IPS DF 6.9 (cell line): ENCODE measurements around the gene ELFN2.

ENCODE experiments used
- DNase-seq: peaks from one replicate; pipeline ENCODE4 v3.0.0-alpha.2; 2013; ENCODE audit warnings: low read depth, low spot score
- H3K27ac ChIP-seq: one replicate; pipeline ENCODE4 v1.5.1; 2013; ENCODE audit warnings: low read length, control low read depth
- H3K27me3 ChIP-seq: 2 replicates; pipeline ENCODE4 v1.6.1; 2013; ENCODE audit warnings: mild to moderate bottlenecking, low read length; ENCODE audit not compliant: control insufficient read depth, insufficient read depth
- H3K36me3 ChIP-seq: 2 replicates; pipeline ENCODE4 v1.6.1; 2013; ENCODE audit warnings: low read length; ENCODE audit not compliant: control insufficient read depth, insufficient read depth
- H3K4me1 ChIP-seq: 2 replicates; pipeline ENCODE4 v1.6.1; 2013; ENCODE audit warnings: low read length; ENCODE audit not compliant: control insufficient read depth, insufficient read depth
- H3K4me3 ChIP-seq: 2 replicates; pipeline ENCODE4 v1.5.1; 2013; ENCODE audit warnings: mild to moderate bottlenecking, low read length
- H3K9me3 ChIP-seq: 2 replicates; pipeline ENCODE4 v1.6.1; 2013; ENCODE audit warnings: low read length, inconsistent platforms; ENCODE audit not compliant: control insufficient read depth, insufficient read depth
- WGBS: extraction: QIAGEN DNeasy Blood & Tissue Kit; methylation state at CpG from one replicate; pipeline ENCODE4 v1.1.7; 2013; ENCODE audit warnings: mixed read lengths, missing lambda C conversion rate; ENCODE audit not compliant: insufficient read length, insufficient coverage; 5-methylcytosine and 5-hydroxymethylcytosine counted together

Gene ELFN2

DNA sequence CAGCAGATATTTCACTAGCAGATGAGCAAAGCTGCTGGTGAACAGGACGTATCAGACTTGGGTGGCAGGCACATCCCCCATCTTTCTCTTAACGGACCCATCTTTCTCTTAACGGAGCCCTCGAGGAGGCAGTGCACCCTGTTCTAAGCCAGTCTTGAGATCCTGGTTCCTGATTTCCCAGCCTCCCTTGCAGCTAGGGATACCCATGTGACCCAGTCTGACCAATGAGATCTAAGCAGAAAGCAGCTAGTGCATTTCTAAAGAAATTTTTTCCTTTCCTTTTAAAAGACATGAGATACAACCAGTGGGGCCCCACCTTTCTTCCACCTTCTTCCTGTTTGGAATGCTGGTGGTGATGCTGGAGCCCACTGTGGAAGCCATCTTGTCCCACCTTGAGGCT lies 13.6 kb upstream of the ELFN2 start:
- WGBS = no CpG with 5 or more reads among the region's 4 CpGs
- no peaks in the 10 kb centered on the region for H3K9me3 ChIP-seq
- H3K4me3 ChIP-seq = no peak overlapping the region
- no peak for DNase-seq
- no peaks in the 10 kb centered on the region for H3K4me1 ChIP-seq
- no peak overlapping the region for H3K27ac ChIP-seq
- no peaks in the 10 kb centered on the region for H3K27me3 ChIP-seq
- H3K36me3 ChIP-seq = no peaks in the 10 kb centered on the region

DNA sequence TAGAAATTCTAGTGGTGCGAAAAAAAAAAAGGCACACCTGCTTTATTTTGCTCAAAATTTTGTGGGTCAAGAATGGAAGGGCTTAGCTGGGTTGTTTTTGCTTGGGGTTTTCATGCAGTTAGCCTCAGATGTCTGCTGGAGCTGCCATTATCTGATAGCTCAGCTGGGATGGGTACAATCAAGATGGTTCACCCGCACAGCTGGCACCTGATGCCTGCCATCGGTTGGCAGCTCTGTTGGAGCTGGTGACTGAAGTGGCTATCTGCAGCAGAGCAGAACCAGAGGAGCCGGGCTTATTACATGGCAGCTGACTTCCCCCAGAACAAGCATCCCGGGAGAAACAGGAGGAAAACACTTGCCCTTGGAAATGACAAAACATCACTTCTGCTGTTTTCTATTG lies 12.1 kb upstream of the ELFN2 start:
- Histone ChIP-seq H3K4me3 (no peak overlapping the region), H3K4me1 (no peaks in the 10 kb centered on the region), H3K27ac (no peak overlapping the region), H3K27me3 (no peaks in the 10 kb centered on the region), H3K36me3 (no peaks in the 10 kb centered on the region), H3K9me3 (no peaks in the 10 kb centered on the region)
- no CpG with 5 or more reads among the region's 5 CpGs for WGBS
- DNase-seq = no peak

DNA sequence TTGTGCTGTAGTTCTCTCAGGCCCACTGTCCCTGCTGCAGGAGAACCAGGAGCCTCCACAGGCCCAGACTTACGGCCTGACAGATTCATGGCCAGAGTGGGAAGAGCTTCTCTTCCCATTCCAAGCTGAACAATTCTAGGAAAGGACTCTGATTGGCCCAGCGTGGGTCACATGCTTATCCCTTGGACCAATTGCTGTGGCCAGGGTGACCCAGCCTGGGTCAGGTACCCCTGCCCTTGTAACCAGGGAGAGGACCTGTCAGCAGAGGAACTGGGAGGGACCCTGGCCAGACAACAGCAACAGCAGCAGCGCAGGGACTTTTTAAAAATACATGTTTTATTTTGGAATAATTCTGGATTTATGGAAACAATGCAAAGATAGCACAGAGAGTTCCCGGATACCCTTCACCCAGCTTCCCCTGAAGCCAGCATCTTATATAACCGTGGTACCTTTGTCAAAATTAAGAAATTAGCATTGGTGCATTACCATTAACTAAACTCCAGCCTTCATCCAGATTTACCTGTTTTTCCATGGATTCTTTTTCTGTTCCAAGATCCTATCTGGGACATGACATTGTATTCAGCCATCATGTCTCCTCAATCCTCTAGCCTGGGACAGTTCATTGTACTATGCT lies 8.8 kb upstream of the ELFN2 start:
- Histone ChIP-seq H3K9me3 (no peaks in the 10 kb centered on the region), H3K4me1 (peaks cover 2% of the 10 kb centered on the region; the same call in 1 of the 2 replicates), H3K36me3 (no peaks in the 10 kb centered on the region), H3K4me3 (no peak overlapping the region), H3K27ac (no peak overlapping the region), H3K27me3 (no peaks in the 10 kb centered on the region)
- no CpG with 5 or more reads among the region's 5 CpGs for WGBS
- no peak for DNase-seq

DNA sequence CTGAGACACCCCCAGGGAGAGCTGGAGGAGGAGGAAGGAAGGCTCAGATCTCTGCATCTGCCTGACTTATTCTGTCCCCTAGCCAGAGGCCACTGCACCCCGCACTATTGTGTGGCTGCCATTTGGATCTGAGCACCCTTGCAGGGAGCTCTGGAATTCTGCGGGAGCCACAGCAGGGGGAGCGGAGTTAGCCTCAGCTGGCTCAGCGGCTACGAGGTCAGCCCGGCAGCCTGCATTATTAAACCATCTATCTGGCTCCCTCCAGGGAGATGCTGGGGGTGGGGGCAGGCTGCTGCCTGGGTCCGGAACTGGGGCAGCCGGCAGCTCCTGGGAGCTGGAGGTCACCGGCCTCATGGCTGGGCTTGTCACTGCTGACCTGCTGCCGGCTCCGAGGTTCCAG lies 6.5 kb upstream of the ELFN2 start:
- Histone ChIP-seq H3K27ac (no peak overlapping the region), H3K9me3 (no peaks in the 10 kb centered on the region), H3K4me1 (peaks cover 2% of the 10 kb centered on the region; the same call in 1 of the 2 replicates), H3K27me3 (peaks cover under 1% of the 10 kb centered on the region; the same call in 1 of the 2 replicates), H3K4me3 (no peak overlapping the region), H3K36me3 (no peaks in the 10 kb centered on the region)
- WGBS = no CpG with 5 or more reads among the region's 11 CpGs
- DNase-seq = no peak

DNA sequence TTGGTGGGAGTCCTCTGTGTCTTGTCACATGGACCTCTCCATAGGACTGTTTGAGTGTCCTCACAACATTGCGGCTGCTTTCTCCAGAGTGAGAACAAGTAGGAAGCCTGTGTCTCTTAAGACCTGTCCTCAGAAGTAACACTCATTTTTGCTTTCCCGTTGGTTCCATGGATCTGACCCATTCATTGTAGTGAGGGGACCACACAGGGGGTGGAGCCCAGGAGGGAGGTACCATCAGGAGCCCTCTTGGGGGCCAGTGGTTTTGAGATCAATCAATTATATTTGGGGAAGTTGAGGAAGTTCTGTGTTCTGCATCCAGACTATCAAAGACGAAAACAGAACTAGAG lies 5.4 kb upstream of the ELFN2 start:
- Histone ChIP-seq H3K36me3 (no peaks in the 10 kb centered on the region), H3K9me3 (no peaks in the 10 kb centered on the region), H3K4me3 (no peak overlapping the region), H3K27me3 (peaks cover 12% of the 10 kb centered on the region), H3K27ac (no peak overlapping the region), H3K4me1 (peaks cover 2% of the 10 kb centered on the region; the same call in 1 of the 2 replicates)
- no CpG with 5 or more reads among the region's 3 CpGs for WGBS
- no peak for DNase-seq

DNA sequence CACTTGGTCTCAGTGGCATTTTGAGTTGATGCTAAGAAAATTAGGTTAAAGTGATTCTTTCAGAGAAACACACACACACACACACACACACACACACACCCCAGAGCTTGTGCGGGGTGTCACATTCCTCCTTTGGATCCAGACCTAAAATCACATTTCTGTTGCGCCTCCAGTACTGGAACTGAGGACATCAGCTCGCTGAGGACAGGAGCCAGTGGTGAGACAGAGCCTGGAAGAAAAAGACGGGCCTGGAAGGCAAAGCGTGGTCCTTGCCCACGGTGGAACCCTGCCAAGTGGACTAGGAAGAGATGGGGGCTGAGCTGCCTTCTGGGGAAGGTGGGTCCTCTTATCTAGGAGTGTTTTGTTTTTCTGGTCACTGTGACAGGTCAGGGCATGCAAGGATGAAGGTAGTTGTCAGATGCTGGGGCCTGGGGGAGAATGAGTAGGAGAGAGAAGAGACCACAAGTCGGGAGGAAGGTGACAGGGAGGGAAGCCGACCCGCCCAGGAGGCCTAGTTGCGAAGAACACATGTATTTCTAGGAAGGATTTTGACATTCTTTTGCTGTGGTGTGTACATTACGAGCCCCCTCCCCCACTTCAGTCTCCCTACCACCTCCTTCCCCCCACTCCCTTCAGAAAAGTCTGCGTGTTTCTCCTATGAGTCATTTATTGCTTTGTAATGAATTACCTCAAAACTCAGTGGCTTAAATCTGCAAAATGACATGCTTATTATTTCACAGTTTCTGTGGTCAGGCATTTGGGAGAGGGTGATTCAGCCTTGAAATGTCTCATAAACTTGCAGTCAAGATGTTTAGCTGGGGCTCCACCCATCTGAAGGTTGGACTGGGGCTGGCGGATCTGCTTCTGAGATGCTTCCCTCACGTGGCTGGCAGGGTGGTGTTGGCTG lies 4.8 kb upstream of the ELFN2 start:
- no peak overlapping the region for H3K4me3 ChIP-seq
- no peak overlapping the region for H3K27ac ChIP-seq
- no peaks in the 10 kb centered on the region for H3K36me3 ChIP-seq
- no CpG with 5 or more reads among the region's 14 CpGs for WGBS
- peaks cover 13% of the 10 kb centered on the region for H3K27me3 ChIP-seq
- DNase-seq = no peak
- H3K9me3 ChIP-seq = no peaks in the 10 kb centered on the region
- peaks cover 2% of the 10 kb centered on the region; the same call in 1 of the 2 replicates for H3K4me1 ChIP-seq

DNA sequence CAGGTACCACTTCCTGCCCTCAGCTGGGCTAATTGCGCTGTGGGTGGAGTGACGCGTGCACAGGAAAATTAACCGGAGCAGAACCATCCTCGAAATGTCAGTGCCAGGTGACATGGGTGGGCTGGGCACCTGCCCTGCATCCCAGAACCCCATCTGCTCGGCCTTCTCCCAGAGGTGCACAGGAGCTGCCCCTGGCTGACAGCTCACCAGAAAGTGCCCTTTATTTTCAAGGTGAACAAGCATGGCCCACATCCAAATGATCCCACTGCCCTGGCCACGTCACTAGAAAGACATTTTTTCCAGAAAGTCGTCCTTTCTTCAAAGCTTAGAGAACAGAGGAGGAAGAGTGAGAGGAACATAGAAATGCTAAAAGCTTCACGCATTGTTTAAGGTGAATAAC lies 4.1 kb upstream of the ELFN2 start:
- H3K4me3 ChIP-seq = no peak overlapping the region
- H3K27me3 ChIP-seq = peaks cover 19% of the 10 kb centered on the region
- peaks cover 2% of the 10 kb centered on the region; the same call in 1 of the 2 replicates for H3K4me1 ChIP-seq
- WGBS = no CpG with 5 or more reads among the region's 9 CpGs
- H3K9me3 ChIP-seq = no peaks in the 10 kb centered on the region
- H3K36me3 ChIP-seq = no peaks in the 10 kb centered on the region
- no peak for DNase-seq
- H3K27ac ChIP-seq = no peak overlapping the region

DNA sequence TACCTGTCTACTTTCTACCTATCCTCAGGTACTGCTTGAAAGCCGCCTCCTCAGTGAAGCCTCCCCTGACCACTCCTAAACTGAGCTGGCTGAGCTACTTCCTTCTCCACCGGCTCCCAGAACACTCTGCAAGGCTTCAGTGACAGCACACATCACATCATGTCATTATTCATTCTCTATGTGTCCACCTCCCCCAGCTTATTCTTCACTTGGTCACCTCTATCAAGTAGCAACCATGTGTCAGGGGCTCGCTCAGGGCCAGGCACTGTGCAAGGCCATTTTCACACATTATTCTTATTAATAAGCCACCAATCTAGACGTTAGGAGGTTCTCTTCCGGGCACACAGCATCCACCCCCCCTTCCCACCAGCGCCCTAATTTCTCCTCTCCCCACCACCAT lies 3.7 kb upstream of the ELFN2 start:
- no peaks in the 10 kb centered on the region for H3K36me3 ChIP-seq
- no peak overlapping the region for H3K27ac ChIP-seq
- H3K4me3 ChIP-seq = no peak overlapping the region
- no peak for DNase-seq
- H3K9me3 ChIP-seq = no peaks in the 10 kb centered on the region
- peaks cover 24% of the 10 kb centered on the region for H3K27me3 ChIP-seq
- peaks cover 7% of the 10 kb centered on the region for H3K4me1 ChIP-seq
- WGBS = no CpG with 5 or more reads among the region's 6 CpGs

DNA sequence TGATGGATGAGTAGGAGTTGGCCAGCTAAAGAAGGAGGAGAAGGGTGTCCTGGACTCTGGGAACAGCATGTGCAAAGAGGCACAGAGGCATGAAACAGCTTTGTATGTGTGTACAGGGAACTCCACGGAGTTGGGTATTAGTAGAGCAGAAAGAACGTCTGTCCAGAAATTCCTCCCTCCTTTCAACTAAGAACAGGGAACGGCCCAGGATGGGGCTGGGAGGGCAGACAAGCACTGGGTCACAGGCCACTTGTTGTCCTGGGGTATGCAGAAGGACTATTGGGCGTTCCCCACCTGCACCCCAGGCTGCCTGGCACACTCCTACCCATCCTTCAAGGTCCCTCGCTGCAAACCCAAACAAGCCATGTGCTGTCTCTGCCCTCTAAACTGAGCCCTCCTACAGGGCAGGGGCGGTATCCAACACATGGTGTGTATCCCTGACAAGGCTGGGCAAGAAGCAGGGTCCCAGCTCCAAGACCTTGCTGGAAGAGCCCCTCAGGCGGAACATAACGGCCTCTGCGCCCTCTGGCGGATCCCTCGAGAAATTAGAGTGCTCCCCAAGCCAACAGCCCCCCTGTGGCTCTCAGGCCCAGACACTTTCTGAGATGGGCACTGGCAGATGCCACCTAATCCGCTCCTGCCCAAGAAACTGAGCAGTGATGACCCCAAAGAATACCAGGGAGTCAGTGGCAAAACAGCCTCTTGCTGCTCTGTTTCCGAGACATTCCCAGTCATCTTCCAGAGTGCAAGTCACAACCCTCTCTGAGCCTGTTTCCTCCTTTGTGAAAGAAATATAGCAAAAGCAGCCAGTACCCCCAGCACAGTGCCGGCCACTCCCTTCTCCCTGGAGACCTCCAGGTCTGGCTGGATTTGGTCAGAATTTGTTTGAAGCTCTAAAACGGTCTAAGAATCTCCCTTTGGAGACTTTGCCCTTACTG lies 1.6 kb upstream of the ELFN2 start:
- DNase-seq = no peak
- no CpG with 5 or more reads among the region's 15 CpGs for WGBS

More for the DNA sequence above, 1.6 kb upstream of the ELFN2 start:
- Histone ChIP-seq H3K36me3 (no peaks in the 10 kb centered on the region), H3K27me3 (peaks cover 25% of the 10 kb centered on the region), H3K4me1 (peaks cover 10% of the 10 kb centered on the region), H3K9me3 (no peaks in the 10 kb centered on the region), H3K27ac (no peak overlapping the region), H3K4me3 (no peak overlapping the region)
